A549 (cell line): Measurements from ENCODE around the gene PCDH15.

Experiments used
- CTCF ChIP-seq: fragments of >200 bp; sonication (Bioruptor Twin); formaldehyde crosslinking; IDR thresholded peaks from 3 replicates; pipeline ENCODE4 v1.5.1; 2016
- EP300 ChIP-seq, 2 experiments: fragments of >200 bp; sonication (Bioruptor Twin); formaldehyde crosslinking; IDR thresholded peaks; 2 replicates in 1 of 2; 3 replicates in 1 of 2; pipeline ENCODE4 v1.6.1; 2016 to 2017
- ESRRA ChIP-seq: fragments of 150-350 bp; IDR thresholded peaks from 2 replicates; pipeline ENCODE4 v1.6.1; 2014; ENCODE audit warnings: mild to moderate bottlenecking, low read length, borderline replicate concordance
- POLR2A ChIP-seq: IDR thresholded peaks from 2 replicates; pipeline ENCODE4 v1.6.1; 2012; ENCODE audit warnings: mild to moderate bottlenecking, low read length
- POLR2AphosphoS2 ChIP-seq: conservative IDR thresholded peaks from 2 replicates; pipeline ENCODE4 v1.6.1; 2012; ENCODE audit warnings: low read length, improper control_type of control experiment, inconsistent platforms
- RFX5 ChIP-seq: fragments of 450-650 bp; IDR thresholded peaks from 2 replicates; pipeline ENCODE4 v1.7.1; 2014; ENCODE audit warnings: antibody characterized with exemption, mild to moderate bottlenecking, moderate library complexity

- TF ChIP-seq POLR2A = no peak
- no peak for TF ChIP-seq RFX5
- no peak for TF ChIP-seq EP300 (IDR thresholded peaks at IDR 0.05)
- peak; percentile 26 for TF ChIP-seq CTCF
- no peak for TF ChIP-seq POLR2AphosphoS2
- no peak for TF ChIP-seq ESRRA
These were observed 398.5 kb downstream of the PCDH15 start for GRCh38 chr10:54402576-54402975.
